Measurements from ENCODE around the gene APRT. TPM values are rescaled to one million over a fixed set of nuclear protein-coding genes. Genes with fewer than 3 reads are reported as not detected.

Gene APRT
- total RNA-seq, 1 donor from 2014 or later: 116 TPM

DNA sequence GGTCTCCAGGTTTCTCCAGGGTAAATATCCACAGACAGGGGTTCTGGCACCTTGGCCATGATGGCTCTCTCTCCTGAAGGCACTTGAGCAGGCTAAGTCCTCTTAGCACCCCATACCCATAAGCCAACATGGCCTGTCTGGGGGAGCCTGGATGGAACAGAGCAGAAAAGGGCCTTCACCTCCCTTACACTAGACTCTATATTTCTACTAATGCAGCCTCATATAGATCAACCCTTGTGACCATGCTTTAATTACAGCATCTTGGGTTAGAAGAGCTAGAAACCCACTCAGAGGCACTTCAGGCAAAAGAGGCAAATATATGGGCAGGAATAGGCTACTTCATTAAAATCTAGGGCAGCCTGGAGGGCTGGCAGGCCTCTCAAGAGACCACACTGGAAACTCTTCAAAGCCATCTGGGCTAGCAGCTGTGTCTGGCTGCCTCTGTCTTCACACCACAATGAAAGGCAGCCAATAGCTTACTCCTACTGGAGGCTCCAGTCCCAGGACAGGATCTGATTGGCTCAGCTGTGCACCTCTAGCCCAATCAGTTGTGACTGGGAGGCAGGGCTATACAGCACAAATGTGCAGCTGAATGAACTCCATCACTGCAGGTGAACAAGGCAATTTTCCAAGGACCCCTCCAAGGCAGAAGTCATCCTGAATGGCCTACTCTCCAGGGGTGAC lies 12.8 kb downstream of the APRT start:
- no peaks in the 10 kb centered on the region for H3K9me3 Mint-ChIP-seq
- H3K27ac Mint-ChIP-seq: no peak overlapping the region
- no peaks in the 10 kb centered on the region for H3K36me3 Mint-ChIP-seq
- H3K4me3 Mint-ChIP-seq: no peak overlapping the region
- H3K4me1 Mint-ChIP-seq (ENCODE audit: unreplicated experiment): no peaks in the 10 kb centered on the region
- no peak for DNase-seq (ENCODE audit: extremely low spot score, unreplicated experiment)
- no peaks in the 10 kb centered on the region for H3K27me3 Mint-ChIP-seq
- TF ChIP-seq, protein P1, sequence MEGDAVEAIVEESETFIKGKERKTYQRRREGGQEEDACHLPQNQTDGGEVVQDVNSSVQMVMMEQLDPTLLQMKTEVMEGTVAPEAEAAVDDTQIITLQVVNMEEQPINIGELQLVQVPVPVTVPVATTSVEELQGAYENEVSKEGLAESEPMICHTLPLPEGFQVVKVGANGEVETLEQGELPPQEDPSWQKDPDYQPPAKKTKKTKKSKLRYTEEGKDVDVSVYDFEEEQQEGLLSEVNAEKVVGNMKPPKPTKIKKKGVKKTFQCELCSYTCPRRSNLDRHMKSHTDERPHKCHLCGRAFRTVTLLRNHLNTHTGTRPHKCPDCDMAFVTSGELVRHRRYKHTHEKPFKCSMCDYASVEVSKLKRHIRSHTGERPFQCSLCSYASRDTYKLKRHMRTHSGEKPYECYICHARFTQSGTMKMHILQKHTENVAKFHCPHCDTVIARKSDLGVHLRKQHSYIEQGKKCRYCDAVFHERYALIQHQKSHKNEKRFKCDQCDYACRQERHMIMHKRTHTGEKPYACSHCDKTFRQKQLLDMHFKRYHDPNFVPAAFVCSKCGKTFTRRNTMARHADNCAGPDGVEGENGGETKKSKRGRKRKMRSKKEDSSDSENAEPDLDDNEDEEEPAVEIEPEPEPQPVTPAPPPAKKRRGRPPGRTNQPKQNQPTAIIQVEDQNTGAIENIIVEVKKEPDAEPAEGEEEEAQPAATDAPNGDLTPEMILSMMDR (conservative IDR thresholded peaks at IDR 0.05): no peak

DNA sequence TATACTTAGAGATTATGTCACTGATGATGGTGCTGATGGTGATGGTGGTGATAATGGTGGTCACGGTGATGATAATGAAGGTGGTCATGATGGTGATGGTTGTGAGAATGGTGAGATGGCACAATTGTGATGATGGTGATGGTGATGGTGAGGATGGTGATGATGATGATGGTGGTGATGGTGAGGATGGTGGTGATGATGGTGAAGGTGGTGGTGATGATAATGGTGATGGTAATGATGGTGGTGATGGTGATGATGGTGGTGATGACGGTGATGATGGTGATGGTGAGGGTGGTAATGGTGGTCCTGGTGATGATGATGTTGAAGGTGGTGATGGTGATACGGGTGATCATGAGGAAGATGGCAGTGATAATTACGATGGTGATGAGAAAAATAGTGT lies 13.7 kb downstream of the APRT start:
- no peak for DNase-seq (ENCODE audit: extremely low spot score, unreplicated experiment)
- Mint-ChIP-seq H3K27me3 (no peaks in the 10 kb centered on the region), H3K9me3 (no peaks in the 10 kb centered on the region), H3K4me3 (no peak overlapping the region), H3K27ac (no peak overlapping the region), H3K36me3 (no peaks in the 10 kb centered on the region), H3K4me1 (ENCODE audit: unreplicated experiment) (no peaks in the 10 kb centered on the region)
- TF ChIP-seq, protein P1 (conservative IDR thresholded peaks at IDR 0.05): no peak

DNA sequence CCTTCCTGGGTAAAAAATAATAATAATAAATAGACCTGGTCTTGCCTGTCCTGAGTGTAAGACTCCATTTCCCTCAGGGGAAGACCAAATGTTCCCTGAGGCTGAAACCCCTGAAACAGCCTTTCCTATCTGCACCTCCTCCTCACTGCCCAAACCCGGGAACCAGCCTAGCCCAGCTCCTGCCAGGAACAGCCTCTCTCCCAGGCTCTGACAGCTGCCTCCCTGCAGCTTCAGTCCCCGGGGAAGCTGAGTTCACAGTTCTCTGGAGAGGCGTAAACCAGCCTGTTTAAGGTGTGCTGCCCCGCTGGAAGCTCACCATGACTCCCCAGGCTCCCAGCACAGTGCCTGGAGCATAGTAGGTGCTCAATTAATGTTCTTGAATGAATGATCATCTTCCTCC lies 15.4 kb downstream of the APRT start:
- no peak overlapping the region for H3K27ac Mint-ChIP-seq
- H3K4me1 Mint-ChIP-seq (ENCODE audit: unreplicated experiment): no peaks in the 10 kb centered on the region
- H3K36me3 Mint-ChIP-seq: no peaks in the 10 kb centered on the region
- DNase-seq (ENCODE audit: extremely low spot score, unreplicated experiment): no peak
- TF ChIP-seq, protein P1 (conservative IDR thresholded peaks at IDR 0.05): no peak
- no peak overlapping the region for H3K4me3 Mint-ChIP-seq
- no peaks in the 10 kb centered on the region for H3K27me3 Mint-ChIP-seq
- no peaks in the 10 kb centered on the region for H3K9me3 Mint-ChIP-seq

DNA sequence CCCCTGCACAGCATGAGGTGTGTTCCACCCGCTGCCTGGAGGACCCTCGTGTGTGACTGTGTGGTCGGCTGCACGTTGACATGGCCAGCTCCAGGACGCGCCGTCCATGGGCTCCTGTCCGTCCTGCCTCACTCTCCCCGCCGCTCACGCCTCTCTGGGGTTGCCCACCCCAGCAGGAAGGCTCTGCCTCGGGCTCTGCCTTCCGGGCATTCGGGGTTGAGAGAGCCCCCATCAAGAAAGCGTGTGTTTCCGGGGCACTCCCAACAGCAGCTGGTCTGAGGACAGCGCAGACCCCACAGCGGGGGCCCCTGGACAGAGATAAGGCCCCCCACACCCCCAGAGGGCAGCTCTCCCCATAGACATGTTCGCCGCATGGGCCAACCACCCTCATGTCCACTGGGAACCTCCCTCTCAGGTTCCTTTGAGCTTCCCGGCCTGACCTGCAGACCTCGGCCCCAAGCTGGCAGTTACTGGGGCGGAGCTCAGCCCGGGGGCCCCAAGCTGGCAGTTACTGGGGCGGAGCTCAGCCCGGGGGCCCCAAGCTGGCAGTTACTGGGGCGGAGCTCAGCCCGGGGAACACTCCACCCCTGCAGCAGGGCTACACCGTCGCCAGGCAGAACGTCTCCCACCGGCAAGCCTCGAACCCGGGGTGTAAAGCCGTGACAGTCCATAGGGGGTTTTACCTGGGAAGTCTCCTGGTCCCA lies 18.3 kb downstream of the APRT start:
- H3K27me3 Mint-ChIP-seq: peaks cover 2% of the 10 kb centered on the region
- TF ChIP-seq, protein P1 (conservative IDR thresholded peaks at IDR 0.05): no peak
- H3K27ac Mint-ChIP-seq: no peak overlapping the region
- no peaks in the 10 kb centered on the region for H3K4me1 Mint-ChIP-seq (ENCODE audit: unreplicated experiment)
- H3K9me3 Mint-ChIP-seq: no peaks in the 10 kb centered on the region
- H3K4me3 Mint-ChIP-seq: no peak overlapping the region
- DNase-seq (ENCODE audit: extremely low spot score, unreplicated experiment): no peak
- no peaks in the 10 kb centered on the region for H3K36me3 Mint-ChIP-seq

DNA sequence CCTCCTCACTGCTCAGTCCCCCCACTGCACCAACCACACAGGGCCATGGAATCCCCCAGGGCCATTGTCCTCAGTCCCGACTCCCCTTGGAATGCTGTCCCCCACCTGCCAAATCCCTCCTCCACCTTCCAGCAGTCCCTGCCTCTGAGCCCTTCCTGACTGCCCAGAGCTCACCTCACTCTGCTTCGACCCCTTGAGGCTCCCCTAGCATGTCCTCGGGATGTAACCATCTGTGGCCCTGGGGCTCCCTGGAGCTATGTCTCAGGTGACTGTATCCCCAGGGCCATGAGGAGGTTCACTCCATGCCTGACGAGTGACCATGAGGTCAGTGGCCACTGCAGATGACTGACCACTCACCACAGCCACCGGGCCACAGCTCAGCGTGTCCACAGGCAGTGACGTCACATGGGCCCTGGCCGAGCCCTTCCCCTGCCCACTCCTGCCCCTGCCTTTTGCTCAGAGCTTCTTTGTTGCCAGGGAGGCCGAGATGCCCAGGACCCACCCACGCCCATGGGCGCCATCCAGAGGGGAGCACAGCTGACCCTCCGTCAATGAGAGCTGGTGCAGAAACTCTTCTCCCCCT lies 19.0 kb downstream of the APRT start:
- TF ChIP-seq, protein P1 (conservative IDR thresholded peaks at IDR 0.05): no peak
- peaks cover 6% of the 10 kb centered on the region for H3K27me3 Mint-ChIP-seq

More for the DNA sequence above, 19.0 kb downstream of the APRT start:
- H3K4me1 Mint-ChIP-seq (ENCODE audit: unreplicated experiment): no peaks in the 10 kb centered on the region
- H3K36me3 Mint-ChIP-seq: no peaks in the 10 kb centered on the region
- H3K4me3 Mint-ChIP-seq: no peak overlapping the region
- DNase-seq (ENCODE audit: extremely low spot score, unreplicated experiment): no peak
- no peak overlapping the region for H3K27ac Mint-ChIP-seq
- no peaks in the 10 kb centered on the region for H3K9me3 Mint-ChIP-seq
